Measurements from ENCODE around the gene CCDC6.

DNA sequence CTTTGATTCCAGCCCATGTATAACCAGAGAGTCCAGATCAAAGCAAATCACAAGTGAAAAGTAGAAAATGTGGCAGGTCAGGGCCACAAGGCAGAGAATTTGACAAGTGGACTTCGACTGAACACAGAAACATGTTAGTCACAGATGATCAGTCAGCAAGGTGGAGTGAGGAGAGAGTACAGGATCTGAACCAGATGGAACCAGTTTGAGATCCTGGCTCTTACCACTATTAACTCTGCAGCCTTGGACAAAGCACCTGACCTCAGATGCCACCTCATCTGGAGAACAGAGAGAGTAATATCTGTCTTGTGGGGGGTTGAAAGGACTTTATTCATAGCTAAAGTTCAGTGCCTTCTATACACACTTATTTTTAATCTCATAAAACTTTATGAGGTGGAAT is 157.5 kb downstream of the CCDC6 start:
- TF ChIP-seq, protein P1, sequence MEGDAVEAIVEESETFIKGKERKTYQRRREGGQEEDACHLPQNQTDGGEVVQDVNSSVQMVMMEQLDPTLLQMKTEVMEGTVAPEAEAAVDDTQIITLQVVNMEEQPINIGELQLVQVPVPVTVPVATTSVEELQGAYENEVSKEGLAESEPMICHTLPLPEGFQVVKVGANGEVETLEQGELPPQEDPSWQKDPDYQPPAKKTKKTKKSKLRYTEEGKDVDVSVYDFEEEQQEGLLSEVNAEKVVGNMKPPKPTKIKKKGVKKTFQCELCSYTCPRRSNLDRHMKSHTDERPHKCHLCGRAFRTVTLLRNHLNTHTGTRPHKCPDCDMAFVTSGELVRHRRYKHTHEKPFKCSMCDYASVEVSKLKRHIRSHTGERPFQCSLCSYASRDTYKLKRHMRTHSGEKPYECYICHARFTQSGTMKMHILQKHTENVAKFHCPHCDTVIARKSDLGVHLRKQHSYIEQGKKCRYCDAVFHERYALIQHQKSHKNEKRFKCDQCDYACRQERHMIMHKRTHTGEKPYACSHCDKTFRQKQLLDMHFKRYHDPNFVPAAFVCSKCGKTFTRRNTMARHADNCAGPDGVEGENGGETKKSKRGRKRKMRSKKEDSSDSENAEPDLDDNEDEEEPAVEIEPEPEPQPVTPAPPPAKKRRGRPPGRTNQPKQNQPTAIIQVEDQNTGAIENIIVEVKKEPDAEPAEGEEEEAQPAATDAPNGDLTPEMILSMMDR (IDR thresholded peaks at IDR 0.05), result no peak
- TF ChIP-seq POLR2AphosphoS5 (IDR thresholded peaks at IDR 0.05) (no peak), POLR2A (IDR thresholded peaks at IDR 0.05) (no peak)
